ENCODE measurements around the gene PPP1R12B.
"Not testable (repeated sequence)": the region's sequence is repeated elsewhere in the genome, so short reads cannot be mapped to it uniquely, and the experiment has no call there.

The PPP1R12B gene

GRCh38 chr1:202405928-202406327 lies 57.4 kb downstream of the PPP1R12B start:
- TF ChIP-seq CTCF (IDR thresholded peaks at IDR 0.05; ENCODE audit: extremely low read depth, insufficient read depth, missing control alignments): no peak
- no peak for DNase-seq (ENCODE audit: low spot score)
- in situ Hi-C loops (cut with MboI; ENCODE audit: low pct_unique_long_range_greater_than_20kb, low sequenced_read_pairs, unreplicated experiment): no loop called here

GRCh38 chr1:202406896-202407295 lies 58.4 kb downstream of the PPP1R12B start:
- DNase-seq (ENCODE audit: low spot score); in situ Hi-C loops (cut with MboI; ENCODE audit: low pct_unique_long_range_greater_than_20kb, low sequenced_read_pairs, unreplicated experiment): not testable (repeated sequence)

GRCh38 chr1:202407378-202407777 lies 58.9 kb downstream of the PPP1R12B start:
- in situ Hi-C loops (cut with MboI; ENCODE audit: low pct_unique_long_range_greater_than_20kb, low sequenced_read_pairs, unreplicated experiment); DNase-seq (ENCODE audit: low spot score): not testable (repeated sequence)

- in situ Hi-C loops (cut with MboI; ENCODE audit: low pct_unique_long_range_greater_than_20kb, low sequenced_read_pairs, unreplicated experiment); DNase-seq (ENCODE audit: low spot score): not testable (repeated sequence)
Measured at GRCh38 chr1:202410251-202410650, 61.8 kb downstream of the PPP1R12B start.

- in situ Hi-C loops (cut with MboI; ENCODE audit: low pct_unique_long_range_greater_than_20kb, low sequenced_read_pairs, unreplicated experiment); DNase-seq (ENCODE audit: low spot score): not testable (repeated sequence)
Measured at GRCh38 chr1:202410854-202411357, 62.4 kb downstream of the PPP1R12B start.

GRCh38 chr1:202411422-202411821 lies 62.9 kb downstream of the PPP1R12B start:
- no peak for DNase-seq (ENCODE audit: low spot score)
- in situ Hi-C loops (cut with MboI; ENCODE audit: low pct_unique_long_range_greater_than_20kb, low sequenced_read_pairs, unreplicated experiment): no loop called here
- no peak for TF ChIP-seq CTCF (IDR thresholded peaks at IDR 0.05; ENCODE audit: extremely low read depth, insufficient read depth, missing control alignments)

- in situ Hi-C loops (cut with MboI; ENCODE audit: low pct_unique_long_range_greater_than_20kb, low sequenced_read_pairs, unreplicated experiment); DNase-seq (ENCODE audit: low spot score): not testable (repeated sequence)
Measured at GRCh38 chr1:202412421-202412820, 63.9 kb downstream of the PPP1R12B start.

GRCh38 chr1:202416641-202417040 lies 68.1 kb downstream of the PPP1R12B start:
- no peak for TF ChIP-seq CTCF (IDR thresholded peaks at IDR 0.05; ENCODE audit: extremely low read depth, insufficient read depth, missing control alignments)
- no peak for DNase-seq (ENCODE audit: low spot score)
- in situ Hi-C loops (cut with MboI; ENCODE audit: low pct_unique_long_range_greater_than_20kb, low sequenced_read_pairs, unreplicated experiment): no loop called here

- DNase-seq (ENCODE audit: low spot score); in situ Hi-C loops (cut with MboI; ENCODE audit: low pct_unique_long_range_greater_than_20kb, low sequenced_read_pairs, unreplicated experiment): not testable (repeated sequence)
Measured at GRCh38 chr1:202417141-202417540, 68.6 kb downstream of the PPP1R12B start.

- in situ Hi-C loops (cut with MboI; ENCODE audit: low pct_unique_long_range_greater_than_20kb, low sequenced_read_pairs, unreplicated experiment); DNase-seq (ENCODE audit: low spot score): not testable (repeated sequence)
Measured at GRCh38 chr1:202417762-202418201, 69.3 kb downstream of the PPP1R12B start.

GRCh38 chr1:202419731-202420130 lies 71.2 kb downstream of the PPP1R12B start:
- in situ Hi-C loops (cut with MboI; ENCODE audit: low pct_unique_long_range_greater_than_20kb, low sequenced_read_pairs, unreplicated experiment): not testable (repeated sequence)

GRCh38 chr1:202420422-202421094 lies 72.1 kb downstream of the PPP1R12B start:
- in situ Hi-C loops (cut with MboI; ENCODE audit: low pct_unique_long_range_greater_than_20kb, low sequenced_read_pairs, unreplicated experiment); DNase-seq (ENCODE audit: low spot score): not testable (repeated sequence)

More at GRCh38 chr1:202419731-202420130, 71.2 kb downstream of the PPP1R12B start:
- not testable (repeated sequence) for DNase-seq (ENCODE audit: low spot score)

- in situ Hi-C loops (cut with MboI; ENCODE audit: low pct_unique_long_range_greater_than_20kb, low sequenced_read_pairs, unreplicated experiment); DNase-seq (ENCODE audit: low spot score): not testable (repeated sequence)
Measured at GRCh38 chr1:202422709-202423108, 74.2 kb downstream of the PPP1R12B start.

- DNase-seq (ENCODE audit: low spot score); in situ Hi-C loops (cut with MboI; ENCODE audit: low pct_unique_long_range_greater_than_20kb, low sequenced_read_pairs, unreplicated experiment): not testable (repeated sequence)
Measured at GRCh38 chr1:202424260-202424659, 75.8 kb downstream of the PPP1R12B start.

- DNase-seq (ENCODE audit: low spot score); in situ Hi-C loops (cut with MboI; ENCODE audit: low pct_unique_long_range_greater_than_20kb, low sequenced_read_pairs, unreplicated experiment): not testable (repeated sequence)
Measured at GRCh38 chr1:202430111-202430510, 81.6 kb downstream of the PPP1R12B start.

All from GM13977 (cell line).